ENCODE results near the gene MRPL10.

MRPL10 gene

GRCh38 chr17:47860386-47860785 is 29.0 kb upstream of the MRPL10 start:
- in situ Hi-C loops (cut with HindIII; ENCODE audit: low sequenced_read_pairs): loop anchor here (5.0 kb wide), 1 partner anchor 82 kb away; the partner anchor contains the start of gene PNPO

GRCh38 chr17:47857551-47858455 is 26.5 kb upstream of the MRPL10 start:
- in situ Hi-C loops (cut with HindIII; ENCODE audit: low sequenced_read_pairs): loop anchor here (5.0 kb wide), 1 partner anchor 34 kb away; no protein-coding TSS in a partner anchor

GRCh38 chr17:47856830-47857229 is 25.5 kb upstream of the MRPL10 start:
- in situ Hi-C loops (cut with HindIII; ENCODE audit: low sequenced_read_pairs): loop anchor here (5.0 kb wide), 1 partner anchor 35 kb away; no protein-coding TSS in a partner anchor

- in situ Hi-C loops (cut with HindIII; ENCODE audit: low sequenced_read_pairs): loop anchor here (5.0 kb wide), 1 partner anchor 37 kb away; no protein-coding TSS in a partner anchor
These were observed 24.4 kb upstream of the MRPL10 start for GRCh38 chr17:47855737-47856136.

- in situ Hi-C loops (cut with HindIII; ENCODE audit: low sequenced_read_pairs): no loop called here
These were observed 22.3 kb upstream of the MRPL10 start for GRCh38 chr17:47853616-47854015.

GRCh38 chr17:47852113-47852949 is 21.0 kb upstream of the MRPL10 start:
- in situ Hi-C loops (cut with HindIII; ENCODE audit: low sequenced_read_pairs): no loop called here

- in situ Hi-C loops (cut with HindIII; ENCODE audit: low sequenced_read_pairs): no loop called here
These were observed 20.4 kb upstream of the MRPL10 start for GRCh38 chr17:47851764-47852112.

- in situ Hi-C loops (cut with HindIII; ENCODE audit: low sequenced_read_pairs): no loop called here
These were observed 19.6 kb upstream of the MRPL10 start, which contains the start of gene SP6 for GRCh38 chr17:47850692-47851573. TSS of gene SP6 (minus strand) at chr17:47851163. CDS start at chr17:47848429, 2,734 bp downstream.

GRCh38 chr17:47850373-47850691 is 19.0 kb upstream of the MRPL10 start:
- in situ Hi-C loops (cut with HindIII; ENCODE audit: low sequenced_read_pairs): no loop called here

- in situ Hi-C loops (cut with HindIII; ENCODE audit: low sequenced_read_pairs): no loop called here
These were observed 16.8 kb upstream of the MRPL10 start for GRCh38 chr17:47848198-47848513.

GRCh38 chr17:47847341-47848197 is 16.2 kb upstream of the MRPL10 start:
- in situ Hi-C loops (cut with HindIII; ENCODE audit: low sequenced_read_pairs): no loop called here

GRCh38 chr17:47846716-47847340 is 15.5 kb upstream of the MRPL10 start:
- in situ Hi-C loops (cut with HindIII; ENCODE audit: low sequenced_read_pairs): no loop called here

- in situ Hi-C loops (cut with HindIII; ENCODE audit: low sequenced_read_pairs): no loop called here
These were observed 14.4 kb upstream of the MRPL10 start for GRCh38 chr17:47845716-47846075.

- in situ Hi-C loops (cut with HindIII; ENCODE audit: low sequenced_read_pairs): no loop called here
These were observed 13.7 kb upstream of the MRPL10 start for GRCh38 chr17:47844814-47845715.

GRCh38 chr17:47844227-47844626 is 12.9 kb upstream of the MRPL10 start:
- in situ Hi-C loops (cut with HindIII; ENCODE audit: low sequenced_read_pairs): no loop called here

- in situ Hi-C loops (cut with HindIII; ENCODE audit: low sequenced_read_pairs): no loop called here
These were observed 12.0 kb upstream of the MRPL10 start for GRCh38 chr17:47843391-47843730.

- in situ Hi-C loops (cut with HindIII; ENCODE audit: low sequenced_read_pairs): no loop called here
These were observed 10.3 kb upstream of the MRPL10 start for GRCh38 chr17:47841488-47842291.

Measured in endothelial cell of hepatic sinusoid (primary cell).